ENCODE measurements around the gene ZAP70. TPM values are rescaled to one million over a fixed set of nuclear protein-coding genes. Genes with fewer than 3 reads are reported as not detected.

The ZAP70 gene
- total RNA-seq, 1 experiment from 2014 or later: not detected

DNA sequence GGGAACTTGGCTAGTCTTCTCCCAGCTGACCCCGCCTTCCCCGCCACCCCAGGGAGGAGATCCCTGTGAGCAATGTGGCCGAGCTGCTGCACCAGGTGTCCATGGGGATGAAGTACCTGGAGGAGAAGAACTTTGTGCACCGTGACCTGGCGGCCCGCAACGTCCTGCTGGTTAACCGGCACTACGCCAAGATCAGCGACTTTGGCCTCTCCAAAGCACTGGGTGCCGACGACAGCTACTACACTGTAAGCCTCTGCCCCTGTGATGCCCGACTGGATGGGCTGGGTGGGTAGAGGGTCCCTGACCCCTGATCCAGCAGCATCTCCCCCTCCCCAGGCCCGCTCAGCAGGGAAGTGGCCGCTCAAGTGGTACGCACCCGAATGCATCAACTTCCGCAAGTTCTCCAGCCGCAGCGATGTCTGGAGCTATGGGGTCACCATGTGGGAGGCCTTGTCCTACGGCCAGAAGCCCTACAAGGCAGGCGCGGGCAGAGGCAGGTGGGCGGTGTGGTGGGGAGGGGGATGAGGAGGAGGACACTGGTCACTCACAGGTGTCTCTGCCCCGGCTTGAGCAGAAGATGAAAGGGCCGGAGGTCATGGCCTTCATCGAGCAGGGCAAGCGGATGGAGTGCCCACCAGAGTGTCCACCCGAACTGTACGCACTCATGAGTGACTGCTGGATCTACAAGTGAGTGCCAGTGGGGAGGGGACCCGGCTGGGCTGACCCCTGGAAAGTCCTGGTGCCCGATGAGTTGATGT, 24.2 kb downstream of the ZAP70 start:
- H3K27me3 ChIP-seq (replicated peaks): no peaks in the 10 kb centered on the region
- no peaks in the 10 kb centered on the region for H3K9me3 ChIP-seq (replicated peaks)
- DNase-seq (ENCODE audit: low read depth in 1 of 2, low spot score in 2 of 2): no peak
- H3K4me3 ChIP-seq: no peak overlapping the region
- H3K4me1 ChIP-seq (replicated peaks): no peaks in the 10 kb centered on the region
- H3K27ac ChIP-seq: no peak overlapping the region
- H3K36me3 ChIP-seq: no peaks in the 10 kb centered on the region

DNA sequence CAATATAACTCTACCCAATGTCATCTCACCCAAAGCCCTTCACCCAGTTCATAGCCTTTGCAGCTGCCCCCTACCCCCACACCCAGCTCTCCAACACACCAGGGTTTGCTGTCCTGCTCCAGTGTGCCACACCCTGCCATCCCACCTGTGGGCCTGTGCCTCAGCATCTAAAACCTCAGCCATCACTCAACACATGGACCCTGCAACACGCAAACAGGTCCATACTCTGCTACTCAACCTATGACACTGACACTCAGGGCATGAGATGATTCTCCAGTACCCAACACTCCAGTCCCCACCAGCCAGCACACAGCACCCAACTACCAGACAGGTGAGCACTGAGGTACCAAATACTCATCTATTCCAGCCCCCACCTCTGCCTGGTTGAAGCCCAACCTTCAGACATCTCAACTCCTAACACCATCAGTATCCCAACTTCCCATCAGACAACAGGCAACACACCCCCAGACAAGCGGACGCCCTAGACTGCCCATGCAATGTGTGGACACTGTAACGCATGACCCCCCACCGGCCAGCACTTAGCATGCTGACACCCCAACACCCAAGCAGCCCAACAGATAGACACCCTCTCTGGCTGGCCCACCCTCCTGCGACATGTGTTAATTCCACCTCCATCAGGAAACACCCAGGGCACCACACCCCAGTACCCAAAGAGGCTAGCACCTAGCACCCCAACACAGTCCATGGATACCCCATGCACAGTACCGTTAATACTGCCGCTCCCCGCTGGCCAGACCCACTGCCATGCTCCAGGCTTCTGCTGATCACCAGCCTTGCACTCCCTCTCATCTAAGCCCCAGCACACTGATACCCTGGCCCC, 25.0 kb downstream of the ZAP70 start:
- no peaks in the 10 kb centered on the region for H3K4me1 ChIP-seq (replicated peaks)
- H3K9me3 ChIP-seq (replicated peaks): no peaks in the 10 kb centered on the region
- H3K36me3 ChIP-seq: no peaks in the 10 kb centered on the region
- no peak overlapping the region for H3K4me3 ChIP-seq
- H3K27ac ChIP-seq: no peak overlapping the region
- H3K27me3 ChIP-seq (replicated peaks): no peaks in the 10 kb centered on the region
- no peak for DNase-seq (ENCODE audit: low read depth in 1 of 2, low spot score in 2 of 2)

DNA sequence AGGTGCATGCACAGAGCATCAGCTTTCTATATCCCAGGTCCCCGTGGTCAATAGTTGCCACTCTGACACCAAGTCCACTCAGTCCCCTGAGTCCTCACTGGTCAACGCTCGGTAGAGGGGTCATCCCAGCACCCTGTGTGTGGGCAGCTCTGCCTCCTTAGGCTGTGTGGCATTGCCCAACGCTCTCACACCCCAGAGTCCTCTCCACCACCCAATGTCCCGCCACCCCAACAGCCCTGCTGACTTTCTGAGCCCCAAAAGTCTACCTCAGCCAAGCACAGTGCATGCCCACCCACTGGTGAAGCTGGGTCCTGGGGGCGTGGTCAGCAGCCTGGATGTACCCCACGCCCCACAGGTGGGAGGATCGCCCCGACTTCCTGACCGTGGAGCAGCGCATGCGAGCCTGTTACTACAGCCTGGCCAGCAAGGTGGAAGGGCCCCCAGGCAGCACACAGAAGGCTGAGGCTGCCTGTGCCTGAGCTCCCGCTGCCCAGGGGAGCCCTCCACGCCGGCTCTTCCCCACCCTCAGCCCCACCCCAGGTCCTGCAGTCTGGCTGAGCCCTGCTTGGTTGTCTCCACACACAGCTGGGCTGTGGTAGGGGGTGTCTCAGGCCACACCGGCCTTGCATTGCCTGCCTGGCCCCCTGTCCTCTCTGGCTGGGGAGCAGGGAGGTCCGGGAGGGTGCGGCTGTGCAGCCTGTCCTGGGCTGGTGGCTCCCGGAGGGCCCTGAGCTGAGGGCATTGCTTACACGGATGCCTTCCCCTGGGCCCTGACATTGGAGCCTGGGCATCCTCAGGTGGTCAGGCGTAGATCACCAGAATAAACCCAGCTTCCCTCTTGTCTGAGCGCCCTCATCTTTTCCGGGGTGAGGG, 25.9 kb downstream of the ZAP70 start:
- Histone ChIP-seq H3K27ac (no peak overlapping the region), H3K27me3 (replicated peaks) (no peaks in the 10 kb centered on the region), H3K36me3 (no peaks in the 10 kb centered on the region), H3K9me3 (replicated peaks) (no peaks in the 10 kb centered on the region), H3K4me3 (no peak overlapping the region), H3K4me1 (replicated peaks) (no peaks in the 10 kb centered on the region)
- no peak for DNase-seq (ENCODE audit: low read depth in 1 of 2, low spot score in 2 of 2)

DNA sequence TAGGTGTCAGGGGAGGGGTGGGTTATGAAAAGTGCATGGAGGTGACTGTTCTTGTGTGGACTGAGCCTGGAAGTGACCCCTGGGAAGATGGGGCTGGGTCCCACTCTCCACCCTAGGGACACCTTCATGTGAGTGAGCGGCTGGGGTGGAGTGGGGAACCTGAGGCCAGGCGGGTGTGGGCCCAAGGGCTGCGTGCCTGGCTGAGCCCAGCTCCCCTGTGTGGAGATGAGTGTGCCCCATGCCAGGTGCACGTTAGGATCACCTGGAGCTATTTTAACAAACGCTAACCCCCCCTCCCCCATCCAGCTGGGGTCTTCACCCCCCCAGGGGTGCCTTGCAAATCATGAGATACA, 26.5 kb downstream of the ZAP70 start:
- H3K4me3 ChIP-seq: no peak overlapping the region
- H3K9me3 ChIP-seq (replicated peaks): no peaks in the 10 kb centered on the region
- no peak overlapping the region for H3K27ac ChIP-seq
- H3K36me3 ChIP-seq: no peaks in the 10 kb centered on the region
- H3K4me1 ChIP-seq (replicated peaks): no peaks in the 10 kb centered on the region
- DNase-seq (ENCODE audit: low read depth in 1 of 2, low spot score in 2 of 2): no peak
- no peaks in the 10 kb centered on the region for H3K27me3 ChIP-seq (replicated peaks)

DNA sequence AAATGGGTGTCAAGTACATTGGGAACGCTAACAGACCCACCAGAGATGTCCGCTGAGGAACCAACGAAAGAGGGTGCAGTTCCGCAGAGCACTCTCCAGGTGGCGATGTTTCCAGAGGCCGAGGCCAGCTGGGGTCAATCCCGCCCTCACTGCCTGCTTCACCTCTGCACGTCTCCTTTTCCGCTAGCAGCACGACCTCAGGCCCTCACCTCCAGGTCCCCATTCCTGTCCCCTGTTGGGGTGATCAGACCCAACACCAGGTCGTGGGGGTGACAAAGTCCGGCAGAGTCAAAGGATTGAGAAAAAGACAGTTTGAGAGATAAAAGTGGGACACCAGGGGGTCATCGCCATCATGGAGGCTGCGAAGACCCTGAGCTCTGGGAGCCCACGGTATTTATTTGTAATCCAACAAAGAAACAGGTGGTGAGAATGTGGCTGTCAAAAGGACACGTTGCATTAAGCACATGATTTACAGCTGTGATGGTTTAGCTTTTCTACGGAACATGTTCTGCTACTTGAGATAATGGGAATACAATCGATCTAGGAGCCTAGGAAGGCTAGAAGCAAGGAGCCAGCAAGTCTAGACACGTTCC, 27.3 kb downstream of the ZAP70 start:
- no peaks in the 10 kb centered on the region for H3K9me3 ChIP-seq (replicated peaks)
- peak in 1 of 2 experiments; percentile 15 for DNase-seq (ENCODE audit: low read depth in 1 of 2, low spot score in 2 of 2)

DNA sequence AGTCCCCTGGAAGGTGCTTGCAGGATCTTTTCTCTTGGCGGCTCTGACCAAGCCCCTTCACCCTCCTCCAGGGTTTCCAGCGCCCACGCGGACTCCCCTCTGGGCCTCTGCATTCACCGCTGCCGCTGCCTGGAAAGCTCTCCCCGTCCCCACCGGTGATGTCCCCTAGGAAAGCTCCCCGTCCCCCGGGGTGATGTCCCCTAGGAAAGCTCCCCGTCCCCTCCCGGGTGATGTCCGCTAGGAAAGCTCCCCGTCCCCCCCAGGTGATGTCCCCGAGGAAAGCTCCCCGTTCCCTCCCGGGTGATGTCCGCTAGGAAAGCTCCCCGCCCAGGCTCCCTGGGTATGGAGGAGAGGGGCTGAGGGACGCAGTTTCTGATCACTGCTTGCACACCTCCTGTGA, 27.9 kb downstream of the ZAP70 start:
- Histone ChIP-seq H3K27me3 (replicated peaks) (no peaks in the 10 kb centered on the region), H3K36me3 (no peaks in the 10 kb centered on the region), H3K4me3 (no peak overlapping the region), H3K9me3 (replicated peaks) (no peaks in the 10 kb centered on the region), H3K27ac (no peak overlapping the region), H3K4me1 (replicated peaks) (no peaks in the 10 kb centered on the region)
- DNase-seq (ENCODE audit: low read depth in 1 of 2, low spot score in 2 of 2): no peak

More for the DNA sequence above, 27.3 kb downstream of the ZAP70 start:
- Histone ChIP-seq H3K4me1 (replicated peaks) (no peaks in the 10 kb centered on the region), H3K36me3 (no peaks in the 10 kb centered on the region), H3K27ac (no peak overlapping the region), H3K27me3 (replicated peaks) (no peaks in the 10 kb centered on the region), H3K4me3 (no peak overlapping the region)

DNA sequence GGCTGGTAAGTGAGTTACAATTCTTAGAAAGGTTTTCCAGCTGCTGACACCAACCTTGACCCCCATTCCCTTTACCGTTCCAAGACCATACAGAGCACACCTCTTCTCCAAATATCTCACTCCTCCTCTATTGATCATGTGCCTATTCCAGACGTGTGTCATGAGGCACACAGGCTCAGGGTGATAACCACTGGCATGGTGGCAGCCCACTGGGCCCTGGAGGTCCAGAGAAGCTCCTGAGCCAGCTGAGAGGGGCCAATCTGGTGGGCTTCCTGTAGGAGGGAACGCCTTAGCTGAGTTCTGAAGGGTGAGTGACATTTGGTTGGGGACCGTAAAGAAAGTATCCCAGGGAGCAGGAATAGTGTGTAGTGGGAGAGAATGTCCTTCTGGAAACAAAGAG, 28.3 kb downstream of the ZAP70 start:
- no peaks in the 10 kb centered on the region for H3K9me3 ChIP-seq (replicated peaks)
- no peaks in the 10 kb centered on the region for H3K27me3 ChIP-seq (replicated peaks)
- no peaks in the 10 kb centered on the region for H3K4me1 ChIP-seq (replicated peaks)
- DNase-seq (ENCODE audit: low read depth in 1 of 2, low spot score in 2 of 2): no peak
- H3K36me3 ChIP-seq: no peaks in the 10 kb centered on the region
- H3K4me3 ChIP-seq: no peak overlapping the region
- no peak overlapping the region for H3K27ac ChIP-seq

DNA sequence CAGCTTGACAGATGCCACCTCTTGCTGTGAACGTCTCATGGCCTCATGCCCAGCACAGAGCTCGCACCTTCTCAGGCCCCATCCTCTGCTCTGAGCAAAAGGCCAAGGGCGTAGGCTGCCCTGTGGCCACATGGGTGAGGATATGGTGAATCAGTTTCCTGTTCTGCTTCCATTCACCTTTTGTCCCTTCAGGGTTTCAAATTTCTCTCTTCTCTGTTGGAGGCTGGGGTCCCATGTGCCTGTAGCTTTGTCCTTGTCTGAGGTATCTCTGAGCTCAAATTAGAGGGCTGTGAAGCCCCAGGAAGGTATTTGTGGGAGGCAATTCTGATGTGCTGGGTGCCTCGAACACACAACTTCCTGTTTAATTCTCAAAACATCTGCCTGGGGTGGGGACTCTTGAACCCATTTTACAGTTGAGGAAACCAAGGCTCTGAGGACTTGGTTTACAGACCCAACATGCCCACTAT, 29.0 kb downstream of the ZAP70 start:
- Histone ChIP-seq H3K27ac (no peak overlapping the region), H3K9me3 (replicated peaks) (no peaks in the 10 kb centered on the region), H3K4me1 (replicated peaks) (no peaks in the 10 kb centered on the region), H3K27me3 (replicated peaks) (no peaks in the 10 kb centered on the region), H3K4me3 (no peak overlapping the region), H3K36me3 (no peaks in the 10 kb centered on the region; the same call in 1 of the 2 replicates)
- no peak for DNase-seq (ENCODE audit: low read depth in 1 of 2, low spot score in 2 of 2)

DNA sequence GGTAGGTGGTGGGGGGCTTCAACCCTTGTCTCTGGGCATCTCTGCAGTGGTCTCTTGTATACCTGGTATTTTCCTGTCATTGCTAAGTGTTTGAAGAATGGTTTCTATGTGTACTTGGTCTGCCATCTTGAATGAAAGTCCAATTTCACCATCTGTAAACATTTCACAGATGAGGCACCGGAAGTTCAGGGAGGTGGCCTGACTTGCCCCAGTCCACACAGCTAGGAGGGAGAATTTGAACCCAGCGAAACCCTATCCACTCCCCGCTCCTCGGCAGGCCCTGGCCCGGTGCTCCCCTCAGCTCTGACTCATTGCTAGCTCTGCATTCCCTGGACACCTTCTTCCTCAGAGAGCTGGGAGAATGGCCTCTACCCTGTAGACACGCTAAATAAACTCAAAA, 30.5 kb downstream of the ZAP70 start:
- no peak for DNase-seq (ENCODE audit: low read depth in 1 of 2, low spot score in 2 of 2)
- Histone ChIP-seq H3K9me3 (replicated peaks) (no peaks in the 10 kb centered on the region), H3K4me3 (no peak overlapping the region), H3K27ac (no peak overlapping the region), H3K36me3 (no peaks in the 10 kb centered on the region; the same call in 1 of the 2 replicates), H3K4me1 (replicated peaks) (no peaks in the 10 kb centered on the region), H3K27me3 (replicated peaks) (no peaks in the 10 kb centered on the region)

DNA sequence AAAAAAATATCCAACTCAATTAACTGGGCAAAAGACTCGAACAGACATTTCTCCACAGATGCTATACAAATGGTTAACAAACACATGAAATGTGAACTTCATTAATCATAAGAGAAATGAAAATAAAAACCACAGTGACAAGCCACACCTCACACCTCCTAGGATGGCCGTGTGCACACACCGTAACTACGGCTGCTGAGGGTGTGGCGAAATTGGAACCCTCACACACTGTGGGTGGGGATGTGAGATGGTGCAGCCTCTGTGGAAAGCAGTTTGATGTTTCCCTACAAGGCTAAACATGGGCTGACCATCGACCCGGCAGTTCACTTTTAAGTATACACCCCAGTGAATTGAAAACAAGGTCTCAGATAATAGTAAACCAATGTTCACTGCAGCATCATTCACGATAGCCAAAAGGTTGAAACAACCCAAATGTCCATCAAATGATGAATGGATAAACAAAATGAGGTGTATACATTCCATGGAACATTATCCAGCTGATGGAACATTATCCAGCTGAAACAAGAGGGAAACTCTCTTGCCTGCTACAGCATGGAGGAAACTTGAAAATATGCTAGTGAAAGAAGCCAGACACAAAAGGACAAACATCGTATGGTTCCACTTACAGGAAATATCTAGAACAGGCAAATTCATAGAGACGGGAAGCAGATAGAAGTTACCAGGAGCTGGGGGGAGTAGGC, 32.2 kb downstream of the ZAP70 start:
- Histone ChIP-seq H3K27ac (no peak overlapping the region), H3K4me1 (replicated peaks) (no peaks in the 10 kb centered on the region), H3K9me3 (replicated peaks) (no peaks in the 10 kb centered on the region), H3K27me3 (replicated peaks) (no peaks in the 10 kb centered on the region), H3K36me3 (no peaks in the 10 kb centered on the region; the same call in 1 of the 2 replicates), H3K4me3 (no peak overlapping the region)
- DNase-seq (ENCODE audit: low read depth in 1 of 2, low spot score in 2 of 2): no peak

DNA sequence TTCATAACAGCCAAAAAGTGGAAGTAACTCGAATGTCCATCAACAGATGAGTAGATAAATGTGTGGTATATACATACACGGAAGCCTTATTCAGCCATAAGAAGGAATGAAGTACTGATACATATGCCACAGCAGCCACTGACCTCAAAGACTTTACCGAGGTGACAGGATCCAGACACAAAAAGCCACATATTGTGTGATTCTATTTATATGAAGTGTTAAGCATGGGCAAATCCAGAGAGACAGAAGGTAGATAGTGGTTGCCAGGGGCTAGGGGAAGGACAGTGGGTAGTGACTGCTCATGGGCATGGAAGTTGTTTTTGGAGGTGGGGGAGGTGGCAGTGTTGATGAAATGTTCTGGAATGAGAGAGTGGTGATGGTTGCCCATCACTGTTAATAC, 33.9 kb downstream of the ZAP70 start:
- no peak for DNase-seq (ENCODE audit: low read depth in 1 of 2, low spot score in 2 of 2)
- Histone ChIP-seq H3K36me3 (peaks cover 5% of the 10 kb centered on the region; the same call in 1 of the 2 replicates), H3K27me3 (replicated peaks) (no peaks in the 10 kb centered on the region), H3K9me3 (replicated peaks) (no peaks in the 10 kb centered on the region), H3K4me1 (replicated peaks) (no peaks in the 10 kb centered on the region), H3K27ac (no peak overlapping the region), H3K4me3 (no peak overlapping the region)

DNA sequence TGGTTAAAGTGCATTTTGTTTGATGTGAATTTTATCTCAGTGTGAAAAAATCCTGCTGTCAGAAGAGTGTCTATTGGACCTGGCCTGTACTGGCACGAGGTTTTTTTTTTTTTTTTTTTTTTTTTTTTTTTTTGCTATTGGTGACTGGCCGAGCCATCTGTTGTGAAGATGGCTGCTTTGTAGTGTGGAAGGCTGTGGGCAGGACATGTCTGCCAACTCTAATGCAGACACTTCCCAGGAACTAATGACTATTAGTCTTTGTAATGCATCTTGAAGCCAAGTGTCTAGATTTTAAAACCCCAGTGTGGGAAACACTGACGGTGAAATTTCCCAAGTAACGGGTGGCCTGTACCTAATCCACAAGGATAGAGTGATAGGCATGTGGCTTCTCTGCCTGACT, 34.3 kb downstream of the ZAP70 start:
- H3K27me3 ChIP-seq (replicated peaks): no peaks in the 10 kb centered on the region
- H3K4me3 ChIP-seq: no peak overlapping the region
- no peaks in the 10 kb centered on the region for H3K9me3 ChIP-seq (replicated peaks)
- DNase-seq (ENCODE audit: low read depth in 1 of 2, low spot score in 2 of 2): no peak
- no peaks in the 10 kb centered on the region for H3K4me1 ChIP-seq (replicated peaks)
- H3K27ac ChIP-seq: no peak overlapping the region
- peaks cover 5% of the 10 kb centered on the region; the same call in 1 of the 2 replicates for H3K36me3 ChIP-seq

DNA sequence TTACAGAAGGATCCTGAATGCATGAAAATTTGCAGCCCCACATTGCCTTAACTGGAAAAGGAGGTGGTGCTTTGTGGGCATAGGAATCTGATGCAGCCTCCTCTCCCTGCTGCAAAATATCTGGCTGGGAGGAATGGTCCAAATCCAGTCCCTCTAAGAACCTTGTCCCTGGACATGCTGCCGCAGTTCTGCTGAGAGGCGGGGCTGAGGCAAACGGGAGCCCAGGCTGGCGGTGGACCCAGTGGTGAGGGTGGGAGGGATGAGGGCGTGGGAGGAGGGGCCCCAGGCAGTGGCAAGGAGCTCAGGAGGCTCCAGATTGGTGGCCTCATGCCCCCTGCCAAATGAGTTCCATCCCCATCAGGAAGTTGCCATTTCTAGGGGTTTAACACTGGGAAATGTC, 36.2 kb downstream of the ZAP70 start:
- H3K27ac ChIP-seq: no peak overlapping the region
- no peaks in the 10 kb centered on the region for H3K27me3 ChIP-seq (replicated peaks)
- no peak for DNase-seq (ENCODE audit: low read depth in 1 of 2, low spot score in 2 of 2)
- H3K36me3 ChIP-seq: peaks cover 5% of the 10 kb centered on the region; the same call in 1 of the 2 replicates
- no peak overlapping the region for H3K4me3 ChIP-seq
- H3K4me1 ChIP-seq (replicated peaks): no peaks in the 10 kb centered on the region
- H3K9me3 ChIP-seq (replicated peaks): no peaks in the 10 kb centered on the region

Data from SJSA1 (cell line).